ENCODE results near the gene DCTN3.

The DCTN3 gene

GRCh38 chr9:34623374-34624235 is 3.3 kb upstream of the DCTN3 start:
- DNase-seq (ENCODE audit: low read depth in 3 of 3): no peak

- DNase-seq (ENCODE audit: low read depth in 3 of 3): no peak
Observed at GRCh38 chr9:34615132-34615531, 5.2 kb downstream of the DCTN3 start.

- DNase-seq (ENCODE audit: low read depth in 3 of 3): peak in 2 of 3 experiments; percentile 53 to 64
Observed at GRCh38 chr9:34612788-34613390, 7.4 kb downstream of the DCTN3 start.

- DNase-seq (ENCODE audit: low read depth in 3 of 3): peak; percentile 63 to 82 (median 70)
Observed at GRCh38 chr9:34611811-34612787, 8.2 kb downstream of the DCTN3 start, which contains the start of gene RPP25L. TSS of gene RPP25L (minus strand) at chr9:34612097. CDS start at chr9:34611296, 801 bp downstream.

- no peak for DNase-seq (ENCODE audit: low read depth in 3 of 3)
Observed at GRCh38 chr9:34611251-34611810, 9.0 kb downstream of the DCTN3 start.

- no peak for DNase-seq (ENCODE audit: low read depth in 3 of 3)
Observed at GRCh38 chr9:34610434-34611206, 9.7 kb downstream of the DCTN3 start.

GRCh38 chr9:34607331-34607730 is 13.0 kb downstream of the DCTN3 start:
- DNase-seq (ENCODE audit: low read depth in 3 of 3): no peak

- DNase-seq (ENCODE audit: low read depth in 3 of 3): no peak
Observed at GRCh38 chr9:34606905-34607304, 13.4 kb downstream of the DCTN3 start.

- no peak for DNase-seq (ENCODE audit: low read depth in 3 of 3)
Observed at GRCh38 chr9:34606190-34606589, 14.1 kb downstream of the DCTN3 start.

GRCh38 chr9:34603610-34604231 is 16.6 kb downstream of the DCTN3 start:
- DNase-seq (ENCODE audit: low read depth in 3 of 3): peak; percentile 66 to 79 (median 71)

GRCh38 chr9:34601937-34602573 is 18.2 kb downstream of the DCTN3 start:
- no peak for DNase-seq (ENCODE audit: low read depth in 3 of 3)

- no peak for DNase-seq (ENCODE audit: low read depth in 3 of 3)
Observed at GRCh38 chr9:34600908-34601307, 19.4 kb downstream of the DCTN3 start.

- no peak for DNase-seq (ENCODE audit: low read depth in 3 of 3)
Observed at GRCh38 chr9:34599546-34599945, 20.7 kb downstream of the DCTN3 start.

GRCh38 chr9:34594177-34594576 is 26.1 kb downstream of the DCTN3 start:
- DNase-seq (ENCODE audit: low read depth in 3 of 3): no peak

- DNase-seq (ENCODE audit: low read depth in 3 of 3): no peak
Observed at GRCh38 chr9:34592895-34593601, 27.2 kb downstream of the DCTN3 start.

- DNase-seq (ENCODE audit: low read depth in 3 of 3): no peak
Observed at GRCh38 chr9:34591917-34592866, 28.1 kb downstream of the DCTN3 start.

- peak; percentile 63 to 78 (median 70) for DNase-seq (ENCODE audit: low read depth in 3 of 3)
Observed at GRCh38 chr9:34591248-34591916, 28.9 kb downstream of the DCTN3 start.

All from stimulated activated CD4-positive, alpha-beta T cell treated with anti-CD3 and anti-CD28 coated beads, TNF-alpha, amount 100 ng/mL, for 24 hours (primary cell).